ENCODE measurements around the gene TMEM201. TPM values are rescaled to one million over a fixed set of nuclear protein-coding genes. Genes with fewer than 3 reads are reported as not detected.

TMEM201 gene
- total RNA-seq, 1 donor from 2014 or later: 35.1 TPM

DNA sequence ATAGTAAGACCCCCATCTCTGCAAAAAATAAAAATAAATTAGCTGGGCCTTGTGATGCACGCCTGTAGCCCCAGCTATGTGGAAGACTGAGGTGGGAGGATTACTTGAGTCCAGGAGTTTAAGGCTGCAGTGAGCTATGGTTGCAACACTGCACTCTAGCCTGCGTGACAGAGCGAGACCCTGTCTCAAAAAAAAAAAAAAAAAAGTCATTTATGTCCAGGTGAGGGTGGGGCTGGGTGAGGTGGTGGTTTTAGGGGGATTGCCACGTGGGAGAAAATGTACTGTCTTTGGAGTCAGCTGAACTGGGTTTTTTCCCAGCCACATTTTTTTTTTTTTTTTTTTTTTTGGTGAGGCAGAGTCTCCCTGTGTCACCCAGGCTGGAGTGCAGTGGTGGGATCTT lies 69.5 kb downstream of the TMEM201 start:
- Mint-ChIP-seq H3K27ac (ENCODE audit: unreplicated experiment) (no peak overlapping the region), H3K27me3 (ENCODE audit: unreplicated experiment) (peaks cover 3% of the 10 kb centered on the region)

GRCh38 chr1:9659328-9659727 lies 70.6 kb downstream of the TMEM201 start:
- Mint-ChIP-seq H3K27ac (ENCODE audit: unreplicated experiment) (no peak overlapping the region), H3K4me3 (ENCODE audit: unreplicated experiment) (no peak overlapping the region), H3K27me3 (ENCODE audit: unreplicated experiment) (peaks cover 3% of the 10 kb centered on the region), H3K4me1 (ENCODE audit: low read depth, unreplicated experiment) (no peaks in the 10 kb centered on the region), H3K9me3 (ENCODE audit: unreplicated experiment) (no peaks in the 10 kb centered on the region), H3K36me3 (ENCODE audit: unreplicated experiment) (no peaks in the 10 kb centered on the region)
- DNase-seq: no peak
- TF ChIP-seq, protein P1, sequence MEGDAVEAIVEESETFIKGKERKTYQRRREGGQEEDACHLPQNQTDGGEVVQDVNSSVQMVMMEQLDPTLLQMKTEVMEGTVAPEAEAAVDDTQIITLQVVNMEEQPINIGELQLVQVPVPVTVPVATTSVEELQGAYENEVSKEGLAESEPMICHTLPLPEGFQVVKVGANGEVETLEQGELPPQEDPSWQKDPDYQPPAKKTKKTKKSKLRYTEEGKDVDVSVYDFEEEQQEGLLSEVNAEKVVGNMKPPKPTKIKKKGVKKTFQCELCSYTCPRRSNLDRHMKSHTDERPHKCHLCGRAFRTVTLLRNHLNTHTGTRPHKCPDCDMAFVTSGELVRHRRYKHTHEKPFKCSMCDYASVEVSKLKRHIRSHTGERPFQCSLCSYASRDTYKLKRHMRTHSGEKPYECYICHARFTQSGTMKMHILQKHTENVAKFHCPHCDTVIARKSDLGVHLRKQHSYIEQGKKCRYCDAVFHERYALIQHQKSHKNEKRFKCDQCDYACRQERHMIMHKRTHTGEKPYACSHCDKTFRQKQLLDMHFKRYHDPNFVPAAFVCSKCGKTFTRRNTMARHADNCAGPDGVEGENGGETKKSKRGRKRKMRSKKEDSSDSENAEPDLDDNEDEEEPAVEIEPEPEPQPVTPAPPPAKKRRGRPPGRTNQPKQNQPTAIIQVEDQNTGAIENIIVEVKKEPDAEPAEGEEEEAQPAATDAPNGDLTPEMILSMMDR (IDR thresholded peaks at IDR 0.05; ENCODE audit: partially characterized antibody, unreplicated experiment): no peak

More for the DNA sequence above, 69.5 kb downstream of the TMEM201 start:
- Mint-ChIP-seq H3K9me3 (ENCODE audit: unreplicated experiment) (no peaks in the 10 kb centered on the region), H3K36me3 (ENCODE audit: unreplicated experiment) (no peaks in the 10 kb centered on the region), H3K4me3 (ENCODE audit: unreplicated experiment) (no peak overlapping the region), H3K4me1 (ENCODE audit: low read depth, unreplicated experiment) (no peaks in the 10 kb centered on the region)
- no peak for DNase-seq
- TF ChIP-seq, protein P1 (IDR thresholded peaks at IDR 0.05; ENCODE audit: partially characterized antibody, unreplicated experiment): no peak

DNA sequence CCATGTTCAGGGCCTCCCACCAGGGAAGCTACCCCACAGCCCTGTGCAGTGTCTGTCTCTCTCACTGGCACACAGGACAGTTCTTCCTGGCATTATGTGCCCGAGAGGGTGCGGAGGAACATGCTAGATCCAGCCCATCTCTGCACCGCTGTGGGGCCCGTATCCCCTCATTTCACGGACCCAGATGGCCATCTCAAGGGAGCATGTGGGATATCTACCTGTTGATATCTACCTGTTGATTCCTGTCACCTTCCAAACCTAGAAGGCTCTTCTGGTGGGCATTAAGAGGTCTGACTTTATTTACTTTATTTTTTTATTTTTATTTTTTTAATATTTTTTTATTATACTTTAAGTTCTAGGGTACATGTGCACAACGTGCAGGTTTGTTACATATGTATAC lies 74.5 kb downstream of the TMEM201 start:
- TF ChIP-seq, protein P1 (IDR thresholded peaks at IDR 0.05; ENCODE audit: partially characterized antibody, unreplicated experiment): no peak
- DNase-seq: no peak
- no peak overlapping the region for H3K27ac Mint-ChIP-seq (ENCODE audit: unreplicated experiment)
- no peaks in the 10 kb centered on the region for H3K36me3 Mint-ChIP-seq (ENCODE audit: unreplicated experiment)
- no peaks in the 10 kb centered on the region for H3K9me3 Mint-ChIP-seq (ENCODE audit: unreplicated experiment)
- H3K27me3 Mint-ChIP-seq (ENCODE audit: unreplicated experiment): peaks cover 3% of the 10 kb centered on the region
- no peak overlapping the region for H3K4me3 Mint-ChIP-seq (ENCODE audit: unreplicated experiment)
- H3K4me1 Mint-ChIP-seq (ENCODE audit: low read depth, unreplicated experiment): no peaks in the 10 kb centered on the region

Other genes starting within 250 kb of the TMEM201 start
- 4.6 TPM for gene SLC25A33, start 49.4 kb upstream of the TMEM201 start, total RNA-seq (ENCODE audit: unreplicated experiment)
- 39.4 TPM for gene PIK3CD, start 62.8 kb downstream of the TMEM201 start, total RNA-seq (ENCODE audit: unreplicated experiment)
- gene CLSTN1, start 235.1 kb downstream of the TMEM201 start, total RNA-seq (ENCODE audit: unreplicated experiment): 139 TPM